ENCODE results near the gene CCDC120. TPM values are rescaled to one million over a fixed set of nuclear protein-coding genes. Genes with fewer than 3 reads are reported as not detected.

The CCDC120 gene
- polyA plus RNA-seq, 4 donors, result 5.7 to 26.8 (median 14.4) TPM

DNA sequence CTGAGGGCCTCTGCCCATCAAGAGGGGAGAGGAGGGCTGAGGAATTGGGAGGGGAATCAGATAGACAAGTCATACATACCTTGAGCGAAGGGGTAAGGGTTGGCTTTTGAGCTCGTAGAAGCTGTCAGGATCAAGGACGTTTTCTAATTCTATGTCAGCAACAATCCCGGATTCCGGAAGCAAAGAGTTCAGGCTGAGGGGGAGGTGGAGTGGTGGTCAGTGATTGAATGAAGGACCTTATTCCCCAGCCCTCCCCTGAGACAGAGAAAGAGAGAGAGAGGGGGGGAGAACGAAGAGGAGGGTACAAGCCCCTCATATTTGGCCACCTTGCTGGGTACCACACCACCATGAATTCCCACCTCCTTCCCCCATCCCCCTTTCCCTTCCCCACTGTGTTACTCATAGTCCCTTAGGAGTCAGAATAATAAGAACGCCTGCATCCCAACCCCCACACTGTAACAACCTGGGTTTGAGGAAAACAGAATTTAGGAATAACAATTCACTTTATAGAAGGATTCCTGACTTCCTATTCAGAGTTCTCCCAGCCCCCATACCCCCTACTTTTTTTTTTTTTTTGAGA is 18.3 kb upstream of the CCDC120 start:
- 38 to 46% (median 44%) methylated on average over 6 to 7 of the region's 7 CpGs for WGBS, 3 donors
- Histone ChIP-seq H3K4me1 (ENCODE audit: control insufficient read depth in 3 of 3, insufficient read depth in 2 of 3, low read depth in 1 of 3, low read length in 2 of 3) (peaks cover 0 to 30% (median 0%) of the 10 kb centered on the region in 3 donors), H3K27me3 (ENCODE audit: control insufficient read depth in 3 of 3, insufficient read depth in 3 of 3, low read length in 3 of 3) (no peaks in the 10 kb centered on the region), H3K4me3 (ENCODE audit: low read depth in 1 of 3, low read length in 3 of 3) (no peak overlapping the region), H3K36me3 (ENCODE audit: control insufficient read depth in 3 of 3, insufficient read depth in 2 of 3, low read depth in 1 of 3, low read length in 3 of 3) (peaks cover 0 to 39% (median 2%) of the 10 kb centered on the region in 3 donors), H3K27ac (ENCODE audit: low read depth in 1 of 3, low read length in 2 of 3) (peak overlapping the region in 2 of 3 donors; percentile 79 to 80), H3K9me3 (ENCODE audit: control insufficient read depth in 2 of 2, insufficient read depth in 1 of 2, low read depth in 1 of 2, low read length in 1 of 2) (no peaks in the 10 kb centered on the region)
- FAIRE-seq (no peak), DNase-seq (no peak)

DNA sequence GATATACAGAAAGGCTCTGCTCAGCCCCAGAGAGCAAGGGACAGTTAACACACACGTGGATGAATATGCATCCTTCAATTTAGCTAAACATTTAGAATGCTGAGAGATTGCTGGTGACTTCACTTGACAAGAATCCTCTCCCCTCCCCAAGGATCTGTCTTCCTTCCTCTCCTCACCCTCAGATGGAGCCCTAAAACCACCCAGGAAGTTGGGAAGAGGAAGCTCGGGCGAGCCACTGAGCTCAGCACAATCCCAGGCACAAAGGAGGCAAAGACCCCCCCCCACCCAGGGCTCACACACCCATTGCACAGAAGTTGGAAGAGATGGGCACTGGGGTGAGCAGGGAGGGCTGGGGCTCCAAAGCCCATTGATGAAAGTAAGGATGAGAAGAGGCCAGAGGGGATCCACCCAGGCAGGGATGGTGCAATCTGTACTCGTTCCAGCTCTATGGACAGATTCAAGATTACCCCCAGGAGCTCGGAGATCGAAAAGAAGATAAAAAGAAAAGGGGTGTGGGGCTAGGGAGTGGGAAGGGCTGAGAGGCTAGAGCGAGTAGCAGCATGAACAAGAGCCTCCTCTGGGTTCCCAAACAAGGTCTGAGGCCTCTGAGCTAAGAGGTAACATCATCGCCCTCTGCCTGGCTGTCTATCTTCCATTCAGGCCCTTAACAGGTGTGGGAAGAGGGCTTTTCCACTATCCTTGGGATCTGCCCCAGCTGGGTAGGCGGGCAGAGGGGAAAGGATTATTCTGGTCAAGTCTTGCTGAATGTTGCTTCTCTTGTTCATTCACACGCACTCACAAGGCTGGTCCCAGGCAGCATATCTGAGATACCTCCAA is 16.8 kb upstream of the CCDC120 start:
- DNase-seq (peak in 1 of 2 donors; percentile 33), FAIRE-seq (no peak)
- WGBS, 3 donors, result 8 to 28% (median 9%) methylated on average over 9 to 10 of the region's 10 CpGs
- Histone ChIP-seq H3K27ac (ENCODE audit: low read depth in 1 of 3, low read length in 2 of 3) (peak overlapping the region; percentile 85 to 94 (median 93)), H3K9me3 (ENCODE audit: control insufficient read depth in 2 of 2, insufficient read depth in 1 of 2, low read depth in 1 of 2, low read length in 1 of 2) (no peaks in the 10 kb centered on the region), H3K27me3 (ENCODE audit: control insufficient read depth in 3 of 3, insufficient read depth in 3 of 3, low read length in 3 of 3) (no peaks in the 10 kb centered on the region), H3K36me3 (ENCODE audit: control insufficient read depth in 3 of 3, insufficient read depth in 2 of 3, low read depth in 1 of 3, low read length in 3 of 3) (peaks cover 0 to 32% (median 2%) of the 10 kb centered on the region in 3 donors), H3K4me1 (ENCODE audit: control insufficient read depth in 3 of 3, insufficient read depth in 2 of 3, low read depth in 1 of 3, low read length in 2 of 3) (peaks cover 0 to 30% (median 0%) of the 10 kb centered on the region in 3 donors), H3K4me3 (ENCODE audit: low read depth in 1 of 3, low read length in 3 of 3) (peak overlapping the region; percentile 73 to 80 (median 76))

DNA sequence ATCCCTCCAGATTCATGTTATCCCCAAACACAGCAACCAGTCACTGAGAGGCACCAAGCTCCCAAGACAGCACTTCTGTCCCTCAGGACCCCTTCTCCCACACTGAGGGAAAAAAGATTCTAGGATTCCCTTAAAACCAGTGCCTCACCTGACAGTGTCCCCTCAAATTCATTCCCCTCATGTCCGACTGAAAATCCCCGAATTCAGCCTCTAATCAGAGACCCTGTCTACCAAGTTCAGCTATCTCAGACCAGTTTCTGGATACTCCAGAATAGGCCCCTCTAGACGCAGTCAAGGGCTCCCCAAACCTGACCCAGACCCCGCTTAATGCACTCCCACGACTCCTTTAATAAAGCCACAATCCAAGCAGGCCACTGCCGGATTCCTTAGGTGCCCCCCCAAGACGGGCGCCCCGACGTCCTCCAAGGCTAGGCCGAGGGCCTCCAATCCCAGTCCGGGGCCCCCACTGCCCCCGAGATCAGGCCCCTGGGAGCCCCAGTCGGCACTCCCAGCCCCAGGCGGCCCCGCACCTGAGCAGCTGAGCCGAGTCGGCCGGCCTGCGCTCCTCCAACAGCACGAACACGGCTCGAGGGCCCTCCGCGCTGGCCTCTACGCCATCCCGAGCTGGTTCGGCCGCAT is 16.1 kb upstream of the CCDC120 start:
- WGBS, 3 donors, result 1 to 38% (median 4%) methylated on average over 19 to 29 of the region's 29 CpGs
- peaks cover 0 to 26% (median 2%) of the 10 kb centered on the region in 3 donors for H3K36me3 ChIP-seq (ENCODE audit: control insufficient read depth in 3 of 3, insufficient read depth in 2 of 3, low read depth in 1 of 3, low read length in 3 of 3)
- peak overlapping the region; percentile 73 to 80 (median 76) for H3K4me3 ChIP-seq (ENCODE audit: low read depth in 1 of 3, low read length in 3 of 3)
- H3K4me1 ChIP-seq (ENCODE audit: control insufficient read depth in 3 of 3, insufficient read depth in 2 of 3, low read depth in 1 of 3, low read length in 2 of 3), result peaks cover 0 to 30% (median 0%) of the 10 kb centered on the region in 3 donors
- DNase-seq (no peak), FAIRE-seq (no peak)
- no peaks in the 10 kb centered on the region for H3K27me3 ChIP-seq (ENCODE audit: control insufficient read depth in 3 of 3, insufficient read depth in 3 of 3, low read length in 3 of 3)
- H3K9me3 ChIP-seq (ENCODE audit: control insufficient read depth in 2 of 2, insufficient read depth in 1 of 2, low read depth in 1 of 2, low read length in 1 of 2), result no peaks in the 10 kb centered on the region
- peak overlapping the region; percentile 85 to 94 (median 93) for H3K27ac ChIP-seq (ENCODE audit: low read depth in 1 of 3, low read length in 2 of 3)

DNA sequence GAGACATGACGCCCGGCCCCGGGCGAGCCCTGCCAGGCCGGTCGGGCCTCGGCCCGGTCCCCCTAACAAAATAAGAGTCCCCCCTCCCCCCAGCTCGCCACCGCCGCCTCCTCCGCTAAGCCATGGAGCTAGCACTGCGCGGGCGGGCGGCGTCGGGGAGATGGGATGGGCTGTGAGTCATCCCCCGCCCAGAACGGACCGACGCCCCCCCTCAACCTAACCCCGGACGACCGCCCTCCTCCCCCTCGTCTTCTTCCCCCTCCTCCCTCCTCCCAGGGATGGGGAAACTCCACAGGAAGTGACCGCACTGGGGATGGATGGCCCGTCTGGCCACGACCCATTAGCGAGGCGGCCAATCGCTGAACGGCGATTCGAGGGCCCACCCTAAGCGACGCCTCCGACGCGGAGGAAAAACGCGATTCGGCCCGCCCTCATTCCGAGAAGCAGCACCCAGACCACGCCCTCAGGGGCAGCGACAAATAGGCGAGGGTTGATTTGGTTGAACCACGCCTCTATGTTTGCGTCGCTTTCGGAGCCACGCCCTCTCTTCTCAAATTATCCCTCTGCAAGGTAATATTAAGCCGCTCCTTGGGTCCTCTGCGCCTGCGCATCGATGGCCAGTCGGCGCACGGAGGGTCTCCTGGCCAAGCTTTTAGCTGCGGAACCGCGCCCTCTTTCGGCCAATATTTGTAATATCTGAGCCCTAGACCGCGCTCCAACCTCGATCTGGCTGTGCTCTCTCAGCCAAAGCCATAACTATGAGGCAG is 15.4 kb upstream of the CCDC120 start, which contains the start of gene TFE3:
TSS of gene TFE3 (minus strand) at position 138 of the 767 bp plus-strand sequence. CDS start at position 7, 131 bp downstream.
- peak; percentile 98 for FAIRE-seq
- DNase-seq, result peak; percentile 98
- Histone ChIP-seq H3K4me3 (ENCODE audit: low read depth in 1 of 3, low read length in 3 of 3) (peak within 1 kb of the TSS; percentile 73 to 80 (median 76)), H3K27ac (ENCODE audit: low read depth in 1 of 3, low read length in 2 of 3) (peak within 1 kb of the TSS; percentile 85 to 94 (median 93)), H3K36me3 (ENCODE audit: control insufficient read depth in 3 of 3, insufficient read depth in 2 of 3, low read depth in 1 of 3, low read length in 3 of 3) (peaks cover 0 to 19% (median 2%) of the 10 kb centered on the region in 3 donors), H3K9me3 (ENCODE audit: control insufficient read depth in 2 of 2, insufficient read depth in 1 of 2, low read depth in 1 of 2, low read length in 1 of 2) (no peaks in the 10 kb centered on the region), H3K27me3 (ENCODE audit: control insufficient read depth in 3 of 3, insufficient read depth in 3 of 3, low read length in 3 of 3) (no peaks in the 10 kb centered on the region), H3K4me1 (ENCODE audit: control insufficient read depth in 3 of 3, insufficient read depth in 2 of 3, low read depth in 1 of 3, low read length in 2 of 3) (peaks cover 0 to 30% (median 0%) of the 10 kb centered on the region in 3 donors)
- 0 to 41% (median 20%) methylated on average over 32 to 67 of the region's 67 CpGs for WGBS, 3 donors

DNA sequence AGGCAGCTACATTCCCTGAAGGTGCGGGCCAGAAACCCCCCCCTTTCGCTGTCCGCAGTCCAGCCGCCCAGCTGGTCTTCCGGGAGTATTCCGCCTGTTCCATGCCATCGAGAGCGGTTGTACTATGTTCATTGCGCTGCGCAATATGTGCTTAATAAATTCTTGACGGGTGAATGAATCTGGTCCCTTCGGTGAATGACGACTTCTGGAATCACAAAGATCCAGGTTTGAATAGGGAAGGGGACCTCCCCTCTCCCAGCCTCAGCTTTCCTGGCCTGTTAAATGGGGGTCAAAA is 14.9 kb upstream of the CCDC120 start:
- DNase-seq (no peak), FAIRE-seq (no peak)
- WGBS, 3 donors, result 11 to 42% (median 18%) methylated on average over 13 of the region's 13 CpGs
- Histone ChIP-seq H3K36me3 (ENCODE audit: control insufficient read depth in 3 of 3, insufficient read depth in 2 of 3, low read depth in 1 of 3, low read length in 3 of 3) (peaks cover 0 to 14% (median under 1%) of the 10 kb centered on the region in 3 donors), H3K9me3 (ENCODE audit: control insufficient read depth in 2 of 2, insufficient read depth in 1 of 2, low read depth in 1 of 2, low read length in 1 of 2) (no peaks in the 10 kb centered on the region), H3K4me3 (ENCODE audit: low read depth in 1 of 3, low read length in 3 of 3) (peak overlapping the region in 1 of 3 donors; percentile 23), H3K27ac (ENCODE audit: low read depth in 1 of 3, low read length in 2 of 3) (peak overlapping the region; percentile 39 to 83 (median 82)), H3K27me3 (ENCODE audit: control insufficient read depth in 3 of 3, insufficient read depth in 3 of 3, low read length in 3 of 3) (no peaks in the 10 kb centered on the region), H3K4me1 (ENCODE audit: control insufficient read depth in 3 of 3, insufficient read depth in 2 of 3, low read depth in 1 of 3, low read length in 2 of 3) (peaks cover 0 to 30% (median 0%) of the 10 kb centered on the region in 3 donors)

DNA sequence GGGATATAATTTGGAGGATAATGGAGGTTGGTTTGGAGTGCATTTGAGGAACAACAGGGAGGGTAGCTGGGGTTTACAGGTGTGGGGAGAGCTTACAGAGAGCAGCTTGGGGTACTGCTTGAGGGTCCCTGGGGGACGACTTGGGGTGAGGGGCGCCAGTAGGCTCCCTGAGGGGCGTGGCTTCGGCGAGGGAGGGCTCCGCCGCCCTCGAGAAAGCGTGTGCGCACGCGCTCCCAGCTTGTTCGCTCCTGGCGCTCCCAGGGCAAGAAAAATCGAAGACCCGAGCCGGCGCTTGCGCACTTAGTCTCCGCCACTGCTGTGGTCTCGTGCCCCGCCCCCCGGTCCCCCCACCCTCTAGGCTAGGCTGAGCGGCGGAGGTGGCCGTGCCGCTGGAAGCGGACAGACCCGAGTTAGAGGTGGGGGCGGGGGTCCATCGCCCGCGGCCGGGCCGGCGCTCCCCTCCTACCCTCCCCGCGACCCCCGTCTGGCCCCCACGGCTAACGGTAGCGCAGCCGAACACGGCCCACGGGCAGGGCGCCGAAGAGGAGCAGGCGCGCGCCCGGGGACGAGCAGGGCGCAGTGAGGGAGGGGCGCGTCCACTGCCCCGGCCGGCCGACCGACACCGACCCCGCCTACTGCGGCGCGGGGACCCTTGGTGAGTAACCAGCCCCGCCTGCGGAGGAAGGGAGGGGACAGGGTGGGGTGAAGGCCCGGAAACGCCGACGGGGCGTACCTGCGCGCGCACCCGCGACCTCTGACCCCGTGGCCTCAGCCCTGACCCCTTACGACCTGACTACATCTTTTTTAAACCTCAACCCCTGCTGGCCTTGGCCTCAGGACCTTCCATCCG is 5.4 kb upstream of the CCDC120 start:
- no peaks in the 10 kb centered on the region for H3K27me3 ChIP-seq (ENCODE audit: control insufficient read depth in 3 of 3, insufficient read depth in 3 of 3, low read length in 3 of 3)
- FAIRE-seq (no peak), DNase-seq (peak; percentile 29 to 72)
- H3K27ac ChIP-seq (ENCODE audit: low read depth in 1 of 3, low read length in 2 of 3), result peak overlapping the region; percentile 54 to 75 (median 74)
- H3K4me3 ChIP-seq (ENCODE audit: low read depth in 1 of 3, low read length in 3 of 3), result peak overlapping the region; percentile 46 to 56 (median 51)
- WGBS, 3 donors, result 1 to 40% (median 33%) methylated on average over 12 to 79 of the region's 79 CpGs
- peaks cover 0 to 2% (median 0%) of the 10 kb centered on the region in 3 donors for H3K36me3 ChIP-seq (ENCODE audit: control insufficient read depth in 3 of 3, insufficient read depth in 2 of 3, low read depth in 1 of 3, low read length in 3 of 3)
- H3K4me1 ChIP-seq (ENCODE audit: control insufficient read depth in 3 of 3, insufficient read depth in 2 of 3, low read depth in 1 of 3, low read length in 2 of 3), result peaks cover 0 to 10% (median 0%) of the 10 kb centered on the region in 3 donors
- H3K9me3 ChIP-seq (ENCODE audit: control insufficient read depth in 2 of 2, insufficient read depth in 1 of 2, low read depth in 1 of 2, low read length in 1 of 2), result no peaks in the 10 kb centered on the region

DNA sequence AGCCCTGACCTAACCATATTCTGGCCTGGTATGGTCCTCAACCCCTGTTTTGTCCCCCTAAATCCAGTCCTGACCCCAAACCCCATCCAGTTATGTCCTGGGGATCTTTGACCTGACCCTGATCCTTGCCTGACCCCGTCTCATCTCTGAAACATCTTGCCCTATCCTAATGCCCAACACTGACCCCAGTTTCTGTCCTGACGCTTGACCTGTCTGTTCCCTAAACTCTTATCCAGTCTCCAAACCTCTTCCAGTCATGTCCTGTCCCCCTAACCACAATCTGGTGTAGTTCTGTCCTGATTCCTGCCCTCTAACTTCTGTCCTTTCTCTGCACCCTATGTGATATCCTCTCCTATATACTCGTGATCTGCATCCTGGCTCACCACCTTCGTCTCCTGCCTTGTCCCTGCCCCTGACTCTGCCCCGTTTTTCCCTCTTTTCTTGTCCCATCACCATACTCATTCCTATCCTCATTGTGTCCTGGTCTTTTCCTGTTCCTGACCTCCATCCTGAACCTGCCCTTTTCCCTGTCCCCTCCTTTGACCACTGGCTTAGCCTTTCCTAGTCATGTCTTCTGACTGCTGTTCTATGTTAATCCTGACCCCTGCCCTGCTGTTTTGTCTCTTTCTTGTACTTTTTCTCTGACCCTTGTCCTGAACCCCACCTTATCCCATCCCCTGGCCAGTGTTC is 4.6 kb upstream of the CCDC120 start:
- Histone ChIP-seq H3K36me3 (ENCODE audit: control insufficient read depth in 3 of 3, insufficient read depth in 2 of 3, low read depth in 1 of 3, low read length in 3 of 3) (peaks cover 0 to 2% (median 0%) of the 10 kb centered on the region in 3 donors), H3K9me3 (ENCODE audit: control insufficient read depth in 2 of 2, insufficient read depth in 1 of 2, low read depth in 1 of 2, low read length in 1 of 2) (no peaks in the 10 kb centered on the region), H3K4me3 (ENCODE audit: low read depth in 1 of 3, low read length in 3 of 3) (peak overlapping the region in 2 of 3 donors; percentile 46 to 51), H3K4me1 (ENCODE audit: control insufficient read depth in 3 of 3, insufficient read depth in 2 of 3, low read depth in 1 of 3, low read length in 2 of 3) (peaks cover 0 to 10% (median 0%) of the 10 kb centered on the region in 3 donors), H3K27me3 (ENCODE audit: control insufficient read depth in 3 of 3, insufficient read depth in 3 of 3, low read length in 3 of 3) (no peaks in the 10 kb centered on the region), H3K27ac (ENCODE audit: low read depth in 1 of 3, low read length in 2 of 3) (peak overlapping the region in 2 of 3 donors; percentile 74 to 75)
- WGBS, 3 donors, result 82 to 85% (median 83%) methylated on average over 5 of the region's 5 CpGs
- DNase-seq (no peak), FAIRE-seq (no peak)
